Upper lobe of right lung (tissue), 1 donor: ENCODE measurements around the gene CDC7. TPM values are rescaled to one million over a fixed set of nuclear protein-coding genes. Genes with fewer than 3 reads are reported as not detected.
A peak's percentile ranks its signal among the peaks of the same experiment; 100 is the strongest.

Experiments
- ATAC-seq: fragments of 200-7000 bp; cut with Tn5 transposase; one replicate; pipeline ENCODE4 v1.9.1; 2020; ENCODE audit warnings: mild to moderate bottlenecking, moderate library complexity
- DNase-seq: peaks from one replicate; pipeline ENCODE4 v3.0.0-alpha.2; 2020
- H3K27ac ChIP-seq: fragments of 200-600 bp; one replicate; pipeline ENCODE4 v1.8.0; 2022
- H3K27me3 ChIP-seq: fragments of 200-600 bp; one replicate; pipeline ENCODE4 v1.8.0; 2022; ENCODE audit warnings: mild to moderate bottlenecking
- H3K36me3 ChIP-seq: fragments of 200-600 bp; one replicate; pipeline ENCODE4 v1.8.0; 2022
- H3K4me1 ChIP-seq: fragments of 200-600 bp; one replicate; pipeline ENCODE4 v1.8.0; 2022
- H3K4me3 ChIP-seq: fragments of 200-600 bp; one replicate; pipeline ENCODE4 v1.8.0; 2022; ENCODE audit warnings: mild to moderate bottlenecking
- H3K9me3 ChIP-seq: fragments of 200-600 bp; one replicate; pipeline ENCODE4 v1.8.0; 2022
- CTCF ChIP-seq: fragments of 200-600 bp; IDR thresholded peaks from one replicate; pipeline ENCODE4 v1.8.0; 2022; ENCODE audit warnings: antibody characterized with exemption
- intact Hi-C: fragments of 100-400 bp; cut with DNase I; formaldehyde crosslinking; loops from one replicate; pipeline ENCODE4 v1.11.0; 2022
- total RNA-seq: library from RNA; stranded (reverse); fragmentation: NEBNext Ultra II Directional; extraction: Animal tissue kit (Norgen Biotek cat#: 25700); gene quantifications from one replicate; pipeline ENCODE4 v1.2.1, GENCODE V29; 2021
- donor health status: DM: no; HTN: yes; CAD: no; lungs with severe emphysema.

The CDC7 gene
- total RNA-seq, 1 donor from 2014 or later, result 4.3 TPM

- H3K9me3 ChIP-seq, result no peaks in the 10 kb centered on the region
- DNase-seq (no peak), ATAC-seq (peak; percentile 68)
- no peaks in the 10 kb centered on the region for H3K36me3 ChIP-seq
- no peak for TF ChIP-seq CTCF
- intact Hi-C loops, result no loop called here
- H3K27me3 ChIP-seq, result no peaks in the 10 kb centered on the region
- H3K27ac ChIP-seq, result peak overlapping the region; percentile 11
- H3K4me3 ChIP-seq, result no peak overlapping the region
- H3K4me1 ChIP-seq, result peaks cover 10% of the 10 kb centered on the region
Measured at GRCh38 chr1:91537281-91537986, 36.8 kb downstream of the CDC7 start.

- no peak overlapping the region for H3K27ac ChIP-seq
Measured at GRCh38 chr1:91537987-91538304, 37.3 kb downstream of the CDC7 start.

GRCh38 chr1:91540910-91541309 is 40.3 kb downstream of the CDC7 start:
- Histone ChIP-seq H3K36me3 (no peaks in the 10 kb centered on the region), H3K4me1 (peaks cover 10% of the 10 kb centered on the region), H3K27ac (no peak overlapping the region), H3K9me3 (no peaks in the 10 kb centered on the region), H3K4me3 (no peak overlapping the region), H3K27me3 (no peaks in the 10 kb centered on the region)
- intact Hi-C loops, result no loop called here
- TF ChIP-seq CTCF, result no peak
- DNase-seq (no peak), ATAC-seq (no peak)

More at GRCh38 chr1:91537987-91538304, 37.3 kb downstream of the CDC7 start:
- ATAC-seq, result no peak
- no peak for TF ChIP-seq CTCF
- H3K9me3 ChIP-seq, result no peaks in the 10 kb centered on the region
- intact Hi-C loops, result no loop called here
- H3K4me1 ChIP-seq, result peaks cover 10% of the 10 kb centered on the region
- H3K36me3 ChIP-seq, result no peaks in the 10 kb centered on the region
- no peak overlapping the region for H3K4me3 ChIP-seq
- H3K27me3 ChIP-seq, result no peaks in the 10 kb centered on the region
- no peak for DNase-seq

- H3K4me1 ChIP-seq, result peaks cover 10% of the 10 kb centered on the region
- no peak overlapping the region for H3K27ac ChIP-seq
- H3K36me3 ChIP-seq, result no peaks in the 10 kb centered on the region
- DNase-seq (no peak), ATAC-seq (no peak)
- no peaks in the 10 kb centered on the region for H3K9me3 ChIP-seq
- intact Hi-C loops, result no loop called here
- H3K4me3 ChIP-seq, result no peak overlapping the region
- TF ChIP-seq CTCF, result no peak
- H3K27me3 ChIP-seq, result no peaks in the 10 kb centered on the region
Measured at GRCh38 chr1:91541918-91542533, 41.4 kb downstream of the CDC7 start.

GRCh38 chr1:91545506-91546300 is 45.1 kb downstream of the CDC7 start:
- Histone ChIP-seq H3K36me3 (no peaks in the 10 kb centered on the region), H3K9me3 (no peaks in the 10 kb centered on the region), H3K4me3 (no peak overlapping the region), H3K27me3 (no peaks in the 10 kb centered on the region), H3K4me1 (no peaks in the 10 kb centered on the region), H3K27ac (no peak overlapping the region)
- no peak for ATAC-seq
- TF ChIP-seq CTCF, result no peak
- intact Hi-C loops, result no loop called here
- DNase-seq, result no peak
